Omental fat pad (tissue), 4 donors: ENCODE data around the gene GDPD5. TPM values are rescaled to one million over a fixed set of nuclear protein-coding genes. Genes with fewer than 3 reads are reported as not detected.

Experiments used
- ATAC-seq: fragments of 150-250 bp; one replicate; pipeline ENCODE4 v1.9.1; 2016; ENCODE audit warnings: mild to moderate bottlenecking, moderate library complexity; ENCODE audit not compliant: low FRiP score
- DNase-seq: peaks from one replicate; pipeline ENCODE4 v3.0.0-alpha.2; 2019; ENCODE audit warnings: low spot score
- CTCF ChIP-seq, 3 donors: fragments of 450-650 bp; IDR thresholded peaks; one replicate each; pipeline ENCODE4 v1.5.1; 2016 to 2017; ENCODE audit warnings: antibody characterized with exemption in 3 of 3, mild to moderate bottlenecking in 3 of 3, moderate library complexity in 2 of 3
- total RNA-seq, 4 donors: library from RNA; depleted of rRNA; stranded (reverse); fragments of >200 nt; gene quantifications; one replicate each; pipeline ENCODE4 v1.1.0, GENCODE V29; 2016

Gene GDPD5
- total RNA-seq, 4 donors from 2014 or later = 23.6 to 34.7 (median 31.7) TPM

- DNase-seq (no peak), ATAC-seq (no peak)
- TF ChIP-seq CTCF (IDR thresholded peaks at IDR 0.05) = no peak
Observed at GRCh38 chr11:75450826-75451821, 74.6 kb downstream of the GDPD5 start.

GRCh38 chr11:75450236-75450635, 75.5 kb downstream of the GDPD5 start:
- no peak for TF ChIP-seq CTCF (IDR thresholded peaks at IDR 0.05)
- DNase-seq (no peak), ATAC-seq (no peak)

GRCh38 chr11:75449776-75450175, 76.0 kb downstream of the GDPD5 start:
- ATAC-seq (no peak), DNase-seq (no peak)
- TF ChIP-seq CTCF (IDR thresholded peaks at IDR 0.05) = no peak

- ATAC-seq (no peak), DNase-seq (no peak)
- TF ChIP-seq CTCF (IDR thresholded peaks at IDR 0.05) = no peak
Observed at GRCh38 chr11:75449271-75449670, 76.5 kb downstream of the GDPD5 start.

- TF ChIP-seq CTCF (IDR thresholded peaks at IDR 0.05) = no peak
- no peak for DNase-seq
- ATAC-seq = no peak
Observed at GRCh38 chr11:75447415-75447814, 78.3 kb downstream of the GDPD5 start.

- ATAC-seq (peak; percentile 38), DNase-seq (peak; percentile 93)
- TF ChIP-seq CTCF (IDR thresholded peaks at IDR 0.05) = peak in 2 of 3 donors; percentile 85 to 90
Observed at GRCh38 chr11:75445315-75445953, 80.3 kb downstream of the GDPD5 start.
